ENCODE measurements around the gene USP3.

DNA sequence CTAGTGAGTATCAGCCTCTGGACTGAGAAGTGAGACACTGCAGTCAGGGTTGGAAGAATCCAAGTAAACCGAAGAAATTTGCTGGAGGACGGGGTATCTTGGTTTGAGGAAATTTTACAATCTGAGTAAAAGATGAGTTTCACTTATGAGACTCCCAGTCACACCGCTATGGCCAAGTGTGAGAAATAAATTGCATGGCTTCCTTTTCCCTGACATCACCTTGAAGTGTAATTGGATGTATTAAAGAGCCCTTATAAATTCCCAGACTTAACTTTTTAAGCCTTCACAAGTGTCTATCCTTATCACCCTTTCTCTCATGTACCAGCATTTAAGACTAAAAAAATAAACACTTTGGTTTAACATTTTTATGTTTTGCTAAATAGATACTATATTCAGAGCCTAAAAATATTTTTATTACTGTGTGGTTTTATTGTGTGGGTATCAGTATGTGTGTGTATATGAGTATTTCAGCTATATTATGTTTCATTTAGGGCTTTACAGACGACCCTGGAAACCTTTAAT, 23.8 kb downstream of the USP3 start:
- TF ChIP-seq, protein P1, sequence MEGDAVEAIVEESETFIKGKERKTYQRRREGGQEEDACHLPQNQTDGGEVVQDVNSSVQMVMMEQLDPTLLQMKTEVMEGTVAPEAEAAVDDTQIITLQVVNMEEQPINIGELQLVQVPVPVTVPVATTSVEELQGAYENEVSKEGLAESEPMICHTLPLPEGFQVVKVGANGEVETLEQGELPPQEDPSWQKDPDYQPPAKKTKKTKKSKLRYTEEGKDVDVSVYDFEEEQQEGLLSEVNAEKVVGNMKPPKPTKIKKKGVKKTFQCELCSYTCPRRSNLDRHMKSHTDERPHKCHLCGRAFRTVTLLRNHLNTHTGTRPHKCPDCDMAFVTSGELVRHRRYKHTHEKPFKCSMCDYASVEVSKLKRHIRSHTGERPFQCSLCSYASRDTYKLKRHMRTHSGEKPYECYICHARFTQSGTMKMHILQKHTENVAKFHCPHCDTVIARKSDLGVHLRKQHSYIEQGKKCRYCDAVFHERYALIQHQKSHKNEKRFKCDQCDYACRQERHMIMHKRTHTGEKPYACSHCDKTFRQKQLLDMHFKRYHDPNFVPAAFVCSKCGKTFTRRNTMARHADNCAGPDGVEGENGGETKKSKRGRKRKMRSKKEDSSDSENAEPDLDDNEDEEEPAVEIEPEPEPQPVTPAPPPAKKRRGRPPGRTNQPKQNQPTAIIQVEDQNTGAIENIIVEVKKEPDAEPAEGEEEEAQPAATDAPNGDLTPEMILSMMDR (IDR thresholded peaks at IDR 0.05) = no peak
- TF ChIP-seq POLR2A (IDR thresholded peaks at IDR 0.05) = no peak
- no peak for TF ChIP-seq EP300 (IDR thresholded peaks at IDR 0.05)
